ENCODE results near the gene ZCCHC10.

DNA sequence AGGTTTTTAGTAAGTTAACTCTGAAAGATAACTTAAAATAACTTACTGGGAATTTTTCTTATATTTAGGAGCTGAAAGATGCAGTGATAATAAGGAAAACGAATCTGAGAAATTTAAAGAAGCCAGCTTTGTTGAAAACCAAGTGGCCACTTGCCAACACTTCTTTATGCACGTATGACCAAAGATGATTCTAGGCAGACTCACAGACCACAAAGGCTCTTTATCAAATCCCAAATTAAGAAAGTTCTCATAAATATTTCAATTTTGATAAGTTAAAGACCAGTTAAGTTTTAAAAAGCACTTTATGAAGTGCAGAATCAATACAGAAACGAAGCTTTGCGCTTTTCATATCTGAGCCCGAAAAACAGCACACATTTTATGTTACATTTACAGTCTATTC, 64.5 kb downstream of the ZCCHC10 start:
- TF ChIP-seq CTCF (IDR thresholded peaks at IDR 0.05): no peak
- no peak for TF ChIP-seq POLR2A (IDR thresholded peaks at IDR 0.05)
